K562 (cell line): ENCODE measurements around the gene HK1. TPM values are rescaled to one million over a fixed set of nuclear protein-coding genes. Genes with fewer than 3 reads are reported as not detected.

Experiments used
- ARNT ChIP-seq, 2 experiments: fragments of 450-650 bp; IDR thresholded peaks; 2 replicates each; pipeline ENCODE4 v1.6.1; 2016; ENCODE audit warnings: mild to moderate bottlenecking in 1 of 2
- CHD4 ChIP-seq: fragments of 200-600 bp; sonication (generic); IDR thresholded peaks from 3 replicates; pipeline ENCODE4 v1.6.1; 2012; ENCODE audit warnings: low read depth, mild to moderate bottlenecking, mixed read lengths, low read length, inconsistent platforms; ENCODE audit not compliant: insufficient read depth, insufficient replicate concordance, poor library complexity, severe bottlenecking
- DMBX1 ChIP-seq: fragments of 250-450 bp; sonication (Bioruptor Pico); IDR thresholded peaks from 2 replicates; pipeline ENCODE4 v1.8.0; 2022; ENCODE audit warnings: inconsistent platforms, mild to moderate bottlenecking, moderate library complexity, borderline replicate concordance
- GTF2E2 ChIP-seq: fragments of 200-800 bp; sonication (Bioruptor generic); IDR thresholded peaks from 2 replicates; pipeline ENCODE4 v1.6.1; 2016; ENCODE audit warnings: missing genetic modification characterization, missing compliant biosample characterization
- HDAC8 ChIP-seq: fragments of 450-650 bp; IDR thresholded peaks from 2 replicates; pipeline ENCODE4 v1.6.1; 2016; ENCODE audit warnings: mild to moderate bottlenecking, missing genetic modification characterization, moderate library complexity, missing compliant biosample characterization
- HNRNPL ChIP-seq: fragments of 200-400 bp; formaldehyde crosslinking; IDR thresholded peaks from 2 replicates; pipeline ENCODE4 v1.6.1; 2017; ENCODE audit warnings: low read depth, mild to moderate bottlenecking, low read length
- NFRKB ChIP-seq: fragments of 450-650 bp; IDR thresholded peaks from 2 replicates; pipeline ENCODE4 v1.6.1; 2016; ENCODE audit warnings: low read depth
- RBBP5 ChIP-seq: fragments of 200-600 bp; sonication (generic); IDR thresholded peaks from 2 replicates; pipeline ENCODE4 v1.6.1; 2012; ENCODE audit warnings: borderline replicate concordance, mild to moderate bottlenecking, low read length, control low read depth, inconsistent platforms; ENCODE audit not compliant: insufficient read depth, poor library complexity, severe bottlenecking
- RBM14 ChIP-seq: fragments of 200-400 bp; formaldehyde crosslinking; IDR thresholded peaks from 2 replicates; pipeline ENCODE4 v1.6.1; 2018; ENCODE audit warnings: low read depth, mild to moderate bottlenecking, low read length, moderate library complexity, borderline replicate concordance; ENCODE audit not compliant: insufficient read depth
- RBM25 ChIP-seq: fragments of 200-400 bp; formaldehyde crosslinking; IDR thresholded peaks from 2 replicates; pipeline ENCODE4 v1.6.1; 2018; ENCODE audit warnings: low read length, low read depth, moderate library complexity; ENCODE audit not compliant: severe bottlenecking
- SMARCA4 ChIP-seq: fragments of 450-650 bp; IDR thresholded peaks from 2 replicates; pipeline ENCODE4 v1.6.1; 2016
- SMARCE1 ChIP-seq: fragments of 450-650 bp; IDR thresholded peaks from 2 replicates; pipeline ENCODE4 v1.7.1; 2016; ENCODE audit warnings: mild to moderate bottlenecking
- SOX6 ChIP-seq: fragments of 450-650 bp; IDR thresholded peaks from 2 replicates; pipeline ENCODE4 v1.6.1; 2014; ENCODE audit warnings: mild to moderate bottlenecking
- TCF3 ChIP-seq: sonication (generic); formaldehyde crosslinking; IDR thresholded peaks from 2 replicates; pipeline ENCODE4 v1.4.0; 2020; ENCODE audit warnings: mild to moderate bottlenecking, missing genetic modification reagents
- TEAD4 ChIP-seq, 2 experiments: sonication (generic) in 1 of 2; formaldehyde crosslinking in 1 of 2; IDR thresholded peaks; 2 replicates each; pipeline versions ENCODE4 v1.6.1 to v1.8.0; 2012 to 2022; ENCODE audit warnings: borderline replicate concordance in 1 of 2, inconsistent platforms in 1 of 2, low read length in 1 of 2, mild to moderate bottlenecking in 1 of 2, missing genetic modification reagents in 1 of 2
- ZNF165 ChIP-seq: fragments of 250-450 bp; sonication (Bioruptor Pico); IDR thresholded peaks from 2 replicates; pipeline ENCODE4 v1.4.0; 2020; ENCODE audit warnings: borderline replicate concordance
- ZNF253 ChIP-seq: fragments of 250-450 bp; sonication (Bioruptor Pico); conservative IDR thresholded peaks from 2 replicates; pipeline ENCODE4 v1.6.1; 2021; ENCODE audit warnings: mild to moderate bottlenecking
- ZNF507 ChIP-seq: conservative IDR thresholded peaks from 2 replicates; pipeline ENCODE4 v1.6.1; 2017; ENCODE audit warnings: missing genetic modification characterization, missing compliant biosample characterization
- ZNF717 ChIP-seq: fragments of 250-450 bp; sonication (Bioruptor Pico); IDR thresholded peaks from 2 replicates; pipeline ENCODE4 v1.5.0; 2021
- ZNF76 ChIP-seq: fragments of 250-450 bp; sonication (Bioruptor Pico); IDR thresholded peaks from 2 replicates; pipeline ENCODE4 v1.4.0; 2020; ENCODE audit warnings: mild to moderate bottlenecking, moderate library complexity, borderline replicate concordance
- ZSCAN29 ChIP-seq: fragments of 450-650 bp; IDR thresholded peaks from 2 replicates; pipeline ENCODE4 v1.6.1; 2017
- polyA plus RNA-seq, 8 experiments: library from polyadenylated mRNA; depleted of rRNA in 4 of 8; stranded (reverse) in 5 of 8; unstranded in 3 of 8; fragments of >200 nt; fragmentation: Nextera tagmentation in 2 of 8; fragmentation: Illumina TruSeq in 1 of 8; extraction: Ambion mirVana in 2 of 8; extraction: Trizol in 1 of 8; gene quantifications; 2 replicates each; pipeline versions ENCODE4 v1.2.1 to v1.2.3, GENCODE V29; 2011 to 2014; ENCODE audit warnings: inconsistent platforms in 1 of 8, missing spikeins in 1 of 8
- total RNA-seq, 7 experiments: library from RNA; depleted of rRNA in 6 of 7; stranded (reverse); fragments of >200 nt in 6 of 7; fragmentation: Illumina TruSeq in 2 of 7; extraction: Trizol in 2 of 7; gene quantifications; 2 replicates each; pipeline versions ENCODE4 v1.2.1 to v1.2.3, GENCODE V29; 2011 to 2021; ENCODE audit warnings: low replicate concordance in 1 of 7
- TF ChIP-seq, protein P1 (sequence below): fragments of 250-450 bp; sonication (Bioruptor Pico); IDR thresholded peaks from 2 replicates; pipeline ENCODE4 v1.4.0; 2020
- TF ChIP-seq, protein P2 (sequence below): fragments of 450-650 bp; IDR thresholded peaks from 2 replicates; pipeline ENCODE4 v1.6.1; 2014; ENCODE audit warnings: low read depth, mild to moderate bottlenecking, moderate library complexity, borderline replicate concordance

HK1 gene
- total and polyA plus RNA-seq, 9 of the 15 experiments (the other 6 are each of a cell fraction or from before 2014, with no cell fraction given), result 29.2 to 444 (median 193) TPM

DNA sequence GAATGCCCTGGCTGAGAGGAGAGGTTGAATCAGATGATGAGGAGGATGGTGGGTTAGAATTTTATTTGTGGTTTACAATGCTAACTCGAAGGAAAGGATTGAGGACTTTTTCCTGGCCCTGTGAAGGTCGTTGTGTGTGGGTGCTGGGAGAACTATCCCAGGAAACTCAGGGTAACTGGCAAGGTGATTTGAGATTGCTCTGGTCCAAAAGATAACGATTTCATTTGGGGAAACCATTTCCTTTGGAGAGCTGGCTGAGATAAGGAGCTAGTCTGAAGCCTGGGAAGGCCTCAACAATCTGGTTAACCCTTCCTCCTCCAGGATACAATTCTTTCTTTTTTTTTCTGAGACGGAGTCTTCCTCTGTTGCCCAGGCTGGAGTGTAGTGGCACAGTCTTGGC, 33.0 kb downstream of the HK1 start (continued):
- TF ChIP-seq GTF2E2 (tag) (no peak), ARNT (IDR thresholded peaks at IDR 0.05) (no peak), NFRKB (no peak; the same call in 1 of the 2 replicates), ZNF253 (CRISPR knock-in tag) (no peak), RBM25 (no peak), ZSCAN29 (no peak), RBBP5 (no peak), SMARCE1 (peak; percentile 26; the same call in 1 of the 2 replicates), SMARCA4 (peak; percentile 69), ZNF165 (no peak), TEAD4 (IDR thresholded peaks at IDR 0.05; ENCODE audit: low read length) (peak; percentile 51; the same call in 1 of the 2 replicates), TEAD4 (CRISPR knock-in tag; IDR thresholded peaks at IDR 0.05; ENCODE audit: borderline replicate concordance) (no peak), RBM14 (no peak), DMBX1 (CRISPR knock-in tag) (0 out of 2 replicates have a peak, but pooled peaks have one; percentile 31), ZNF717 (CRISPR knock-in tag) (no peak), SOX6 (peak; percentile 23; the same call in 1 of the 2 replicates), CHD4 (no peak), ZNF76 (CRISPR knock-in tag) (no peak), TCF3 (CRISPR knock-in tag) (0 out of 2 replicates have a peak, but pooled peaks have one; percentile 34), HNRNPL (no peak), HDAC8 (no peak), ZNF507 (tag) (no peak)
- TF ChIP-seq, protein P1, sequence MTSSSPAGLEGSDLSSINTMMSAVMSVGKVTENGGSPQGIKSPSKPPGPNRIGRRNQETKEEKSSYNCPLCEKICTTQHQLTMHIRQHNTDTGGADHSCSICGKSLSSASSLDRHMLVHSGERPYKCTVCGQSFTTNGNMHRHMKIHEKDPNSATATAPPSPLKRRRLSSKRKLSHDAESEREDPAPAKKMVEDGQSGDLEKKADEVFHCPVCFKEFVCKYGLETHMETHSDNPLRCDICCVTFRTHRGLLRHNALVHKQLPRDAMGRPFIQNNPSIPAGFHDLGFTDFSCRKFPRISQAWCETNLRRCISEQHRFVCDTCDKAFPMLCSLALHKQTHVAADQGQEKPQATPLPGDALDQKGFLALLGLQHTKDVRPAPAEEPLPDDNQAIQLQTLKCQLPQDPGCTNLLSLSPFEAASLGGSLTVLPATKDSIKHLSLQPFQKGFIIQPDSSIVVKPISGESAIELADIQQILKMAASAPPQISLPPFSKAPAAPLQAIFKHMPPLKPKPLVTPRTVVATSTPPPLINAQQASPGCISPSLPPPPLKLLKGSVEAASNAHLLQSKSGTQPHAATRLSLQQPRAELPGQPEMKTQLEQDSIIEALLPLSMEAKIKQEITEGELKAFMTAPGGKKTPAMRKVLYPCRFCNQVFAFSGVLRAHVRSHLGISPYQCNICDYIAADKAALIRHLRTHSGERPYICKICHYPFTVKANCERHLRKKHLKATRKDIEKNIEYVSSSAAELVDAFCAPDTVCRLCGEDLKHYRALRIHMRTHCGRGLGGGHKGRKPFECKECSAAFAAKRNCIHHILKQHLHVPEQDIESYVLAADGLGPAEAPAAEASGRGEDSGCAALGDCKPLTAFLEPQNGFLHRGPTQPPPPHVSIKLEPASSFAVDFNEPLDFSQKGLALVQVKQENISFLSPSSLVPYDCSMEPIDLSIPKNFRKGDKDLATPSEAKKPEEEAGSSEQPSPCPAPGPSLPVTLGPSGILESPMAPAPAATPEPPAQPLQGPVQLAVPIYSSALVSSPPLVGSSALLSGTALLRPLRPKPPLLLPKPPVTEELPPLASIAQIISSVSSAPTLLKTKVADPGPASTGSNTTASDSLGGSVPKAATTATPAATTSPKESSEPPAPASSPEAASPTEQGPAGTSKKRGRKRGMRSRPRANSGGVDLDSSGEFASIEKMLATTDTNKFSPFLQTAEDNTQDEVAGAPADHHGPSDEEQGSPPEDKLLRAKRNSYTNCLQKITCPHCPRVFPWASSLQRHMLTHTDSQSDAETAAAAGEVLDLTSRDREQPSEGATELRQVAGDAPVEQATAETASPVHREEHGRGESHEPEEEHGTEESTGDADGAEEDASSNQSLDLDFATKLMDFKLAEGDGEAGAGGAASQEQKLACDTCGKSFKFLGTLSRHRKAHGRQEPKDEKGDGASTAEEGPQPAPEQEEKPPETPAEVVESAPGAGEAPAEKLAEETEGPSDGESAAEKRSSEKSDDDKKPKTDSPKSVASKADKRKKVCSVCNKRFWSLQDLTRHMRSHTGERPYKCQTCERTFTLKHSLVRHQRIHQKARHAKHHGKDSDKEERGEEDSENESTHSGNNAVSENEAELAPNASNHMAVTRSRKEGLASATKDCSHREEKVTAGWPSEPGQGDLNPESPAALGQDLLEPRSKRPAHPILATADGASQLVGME (CRISPR knock-in tag), result no peak
- TF ChIP-seq, protein P2, sequence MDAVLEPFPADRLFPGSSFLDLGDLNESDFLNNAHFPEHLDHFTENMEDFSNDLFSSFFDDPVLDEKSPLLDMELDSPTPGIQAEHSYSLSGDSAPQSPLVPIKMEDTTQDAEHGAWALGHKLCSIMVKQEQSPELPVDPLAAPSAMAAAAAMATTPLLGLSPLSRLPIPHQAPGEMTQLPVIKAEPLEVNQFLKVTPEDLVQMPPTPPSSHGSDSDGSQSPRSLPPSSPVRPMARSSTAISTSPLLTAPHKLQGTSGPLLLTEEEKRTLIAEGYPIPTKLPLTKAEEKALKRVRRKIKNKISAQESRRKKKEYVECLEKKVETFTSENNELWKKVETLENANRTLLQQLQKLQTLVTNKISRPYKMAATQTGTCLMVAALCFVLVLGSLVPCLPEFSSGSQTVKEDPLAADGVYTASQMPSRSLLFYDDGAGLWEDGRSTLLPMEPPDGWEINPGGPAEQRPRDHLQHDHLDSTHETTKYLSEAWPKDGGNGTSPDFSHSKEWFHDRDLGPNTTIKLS, result no peak
